Duodenal mucosa (tissue), 2 donors: ENCODE measurements around the gene CARD6.
"Not testable (repeated sequence)": the region's sequence is repeated elsewhere in the genome, so short reads cannot be mapped to it uniquely, and the experiment has no call there.

Experiments used
- H3K27ac ChIP-seq: one replicate; pipeline ENCODE4 v1.7.0; 2013; ENCODE audit warnings: low read depth, low read length
- H3K27me3 ChIP-seq, 2 donors: one replicate each; pipeline ENCODE4 v1.7.0; 2013; ENCODE audit warnings: low read length in 2 of 2, control low read depth in 1 of 2; ENCODE audit not compliant: insufficient read depth in 2 of 2, control insufficient read depth in 1 of 2
- H3K36me3 ChIP-seq, 2 donors: one replicate each; pipeline ENCODE4 v1.7.0; 2013; ENCODE audit warnings: low read length in 2 of 2, control low read depth in 1 of 2; ENCODE audit not compliant: insufficient read depth in 2 of 2, control insufficient read depth in 1 of 2
- H3K4me1 ChIP-seq, 2 donors: one replicate each; pipeline ENCODE4 v1.7.0; 2013; ENCODE audit warnings: low read length in 2 of 2, control low read depth in 1 of 2; ENCODE audit not compliant: insufficient read depth in 2 of 2, control insufficient read depth in 1 of 2
- H3K4me3 ChIP-seq, 2 donors: one replicate each; pipeline ENCODE4 v1.7.0; 2013; ENCODE audit warnings: low read length in 2 of 2, low read depth in 1 of 2
- H3K9ac ChIP-seq, 2 donors: one replicate each; pipeline ENCODE4 v1.7.0; 2013; ENCODE audit warnings: low read length in 2 of 2, low read depth in 1 of 2
- H3K9me3 ChIP-seq, 2 donors: one replicate each; pipeline ENCODE4 v1.7.0; 2013; ENCODE audit warnings: low read length in 2 of 2, control low read depth in 1 of 2; ENCODE audit not compliant: control insufficient read depth in 1 of 2

The CARD6 gene

DNA sequence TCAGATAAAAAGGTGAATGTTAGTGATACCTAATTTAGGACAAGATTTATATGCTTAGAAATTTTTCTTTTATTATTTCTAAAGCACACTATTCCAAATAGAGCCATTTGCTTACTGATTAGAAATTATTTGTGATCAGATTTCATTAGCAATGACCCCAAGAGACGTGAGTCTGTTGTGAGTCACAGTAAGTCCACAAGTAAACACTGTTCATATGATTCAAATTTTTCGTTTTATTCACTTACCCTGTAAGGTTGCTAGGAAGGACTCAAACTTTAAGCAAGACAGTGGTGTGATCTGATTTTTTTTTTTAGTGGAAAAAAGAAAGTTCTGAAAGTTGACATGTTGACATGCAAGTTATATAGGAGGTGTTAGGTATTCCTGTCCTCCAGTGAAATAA is 1.2 kb downstream of the CARD6 start:
- H3K9me3 ChIP-seq: no peaks in the 10 kb centered on the region
- peaks cover 0 to 23% of the 10 kb centered on the region in 2 donors for H3K4me1 ChIP-seq
- no peaks in the 10 kb centered on the region for H3K27me3 ChIP-seq
- no peaks in the 10 kb centered on the region for H3K36me3 ChIP-seq
- H3K4me3 ChIP-seq: peak overlapping the region; percentile 74 to 83
- no peak overlapping the region for H3K27ac ChIP-seq
- peak overlapping the region in 1 of 2 donors; percentile 85 for H3K9ac ChIP-seq

DNA sequence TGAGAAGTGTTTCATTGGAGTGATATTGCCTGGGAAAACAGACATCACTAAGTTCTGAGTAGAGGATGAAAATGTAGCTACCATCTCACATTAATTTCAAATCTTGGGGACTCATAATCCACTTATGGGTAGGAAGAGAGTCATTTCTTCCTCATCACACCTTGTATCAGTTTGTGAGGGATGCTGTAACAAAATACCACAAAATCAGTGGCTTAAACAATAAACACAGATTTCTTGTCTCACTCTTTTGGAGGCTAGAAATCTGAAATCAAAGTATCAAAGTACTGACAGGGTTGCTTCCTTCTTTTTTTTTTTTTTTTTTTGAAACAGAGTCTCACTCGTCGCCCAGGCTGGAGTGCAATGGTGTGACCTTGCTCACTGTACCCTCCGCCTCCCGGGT is 3.4 kb downstream of the CARD6 start:
- H3K27me3 ChIP-seq: no peaks in the 10 kb centered on the region
- H3K4me1 ChIP-seq: peaks cover 0 to 23% of the 10 kb centered on the region in 2 donors
- H3K9ac ChIP-seq: no peak overlapping the region
- H3K9me3 ChIP-seq: no peaks in the 10 kb centered on the region
- H3K36me3 ChIP-seq: no peaks in the 10 kb centered on the region
- no peak overlapping the region for H3K4me3 ChIP-seq
- H3K27ac ChIP-seq: no peak overlapping the region

DNA sequence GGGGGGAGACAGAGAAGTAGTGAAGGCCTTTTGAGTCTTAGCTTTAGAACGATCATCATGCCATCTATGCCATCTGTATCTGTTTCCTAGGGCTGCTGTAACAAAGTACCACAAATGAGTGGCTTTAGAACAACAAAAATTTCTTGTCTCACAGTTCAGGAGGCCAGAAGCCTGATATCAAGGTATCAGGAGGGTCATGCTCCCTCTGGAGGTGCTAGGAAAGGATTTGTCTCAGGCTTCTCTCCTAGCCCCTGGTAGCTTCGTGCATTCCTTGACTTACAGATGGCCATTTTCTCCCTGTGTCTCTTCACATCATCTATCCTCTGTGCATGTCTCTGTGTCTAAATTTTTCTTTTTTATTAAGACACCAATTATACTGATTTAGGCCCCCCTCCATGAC is 5.2 kb downstream of the CARD6 start:
- H3K9me3 ChIP-seq: no peaks in the 10 kb centered on the region
- H3K9ac ChIP-seq: no peak overlapping the region
- no peaks in the 10 kb centered on the region for H3K36me3 ChIP-seq
- H3K4me3 ChIP-seq: no peak overlapping the region
- no peak overlapping the region for H3K27ac ChIP-seq
- H3K4me1 ChIP-seq: peaks cover 0 to 18% of the 10 kb centered on the region in 2 donors
- H3K27me3 ChIP-seq: no peaks in the 10 kb centered on the region

DNA sequence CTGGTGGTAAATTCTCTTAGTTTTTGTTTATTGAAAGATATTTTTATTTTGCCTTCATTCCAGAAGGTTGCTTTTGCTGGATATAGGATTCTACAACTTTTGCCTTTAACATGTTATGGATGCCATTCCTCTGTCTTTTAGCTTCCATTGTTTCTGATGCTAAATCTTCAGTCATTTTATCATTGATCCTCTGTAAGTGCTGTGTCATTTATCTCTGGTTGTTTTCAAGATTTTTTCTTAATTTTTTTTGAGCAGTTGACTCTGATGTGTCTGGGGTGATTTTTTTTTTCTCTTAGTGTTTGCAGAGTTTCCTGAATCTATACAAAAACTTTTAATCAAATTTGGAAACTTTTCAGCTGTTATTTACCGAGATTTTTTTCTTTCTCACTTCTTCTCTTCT is 6.4 kb downstream of the CARD6 start:
- H3K36me3 ChIP-seq: peaks cover 0 to 4% of the 10 kb centered on the region in 2 donors
- H3K9me3 ChIP-seq: no peaks in the 10 kb centered on the region
- H3K4me1 ChIP-seq: peaks cover 0 to 12% of the 10 kb centered on the region in 2 donors
- no peak overlapping the region for H3K27ac ChIP-seq
- no peak overlapping the region for H3K9ac ChIP-seq
- no peaks in the 10 kb centered on the region for H3K27me3 ChIP-seq
- H3K4me3 ChIP-seq: no peak overlapping the region

DNA sequence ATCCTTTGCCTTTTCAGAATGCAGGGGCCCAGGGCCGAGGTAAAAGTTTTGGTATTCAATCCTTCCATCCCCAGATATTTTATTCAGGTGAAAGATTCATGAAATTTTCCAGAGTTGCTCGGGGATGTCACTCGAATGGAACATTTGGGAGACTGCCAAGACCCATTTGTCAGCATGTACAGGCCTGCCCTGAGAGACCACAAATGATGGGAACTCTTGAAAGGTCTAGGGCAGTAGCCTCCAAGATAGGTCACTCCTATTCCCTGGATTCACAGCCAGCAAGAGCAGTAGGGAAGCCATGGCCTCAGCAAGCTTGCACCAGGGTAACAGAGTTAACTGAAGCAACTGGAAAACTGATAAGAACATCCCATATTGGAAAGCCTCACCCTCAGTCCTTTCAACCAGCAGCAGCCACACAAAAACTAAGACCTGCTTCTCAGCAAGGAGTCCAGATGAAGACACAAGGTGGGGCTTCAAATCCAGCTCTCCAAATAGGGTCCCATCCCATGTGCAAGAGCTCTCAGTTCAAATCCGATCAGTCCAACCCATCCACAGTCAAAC is 12.5 kb downstream of the CARD6 start:
- H3K27me3 ChIP-seq: no peaks in the 10 kb centered on the region
- H3K4me1 ChIP-seq: no peaks in the 10 kb centered on the region
- H3K4me3 ChIP-seq: no peak overlapping the region
- H3K9ac ChIP-seq: no peak overlapping the region
- H3K36me3 ChIP-seq: peaks cover 3 to 12% of the 10 kb centered on the region in 2 donors
- H3K9me3 ChIP-seq: no peaks in the 10 kb centered on the region
- H3K27ac ChIP-seq: no peak overlapping the region

DNA sequence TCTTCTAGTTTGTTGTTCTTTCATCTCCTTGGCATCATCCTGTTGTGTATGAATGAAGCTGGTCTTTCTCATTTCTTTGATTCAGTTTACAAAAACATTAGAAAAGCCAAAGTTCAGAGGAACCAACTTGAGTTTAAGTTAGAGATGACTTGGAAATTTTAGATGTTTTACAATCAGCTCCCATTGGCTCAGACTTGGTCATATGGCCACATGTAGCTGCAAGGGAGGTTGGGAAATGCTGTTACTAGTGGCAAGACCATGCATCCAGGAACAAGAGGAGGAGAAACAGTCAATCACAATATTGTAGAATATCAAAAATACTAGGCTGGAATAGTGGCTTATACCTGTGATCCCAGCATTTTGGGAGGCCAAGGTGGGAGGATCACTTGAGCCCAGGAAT is 19.5 kb downstream of the CARD6 start:
- H3K4me3 ChIP-seq: no peak overlapping the region
- no peaks in the 10 kb centered on the region for H3K27me3 ChIP-seq
- H3K27ac ChIP-seq: no peak overlapping the region
- H3K9ac ChIP-seq: no peak overlapping the region
- no peaks in the 10 kb centered on the region for H3K9me3 ChIP-seq
- H3K36me3 ChIP-seq: no peaks in the 10 kb centered on the region
- H3K4me1 ChIP-seq: no peaks in the 10 kb centered on the region

DNA sequence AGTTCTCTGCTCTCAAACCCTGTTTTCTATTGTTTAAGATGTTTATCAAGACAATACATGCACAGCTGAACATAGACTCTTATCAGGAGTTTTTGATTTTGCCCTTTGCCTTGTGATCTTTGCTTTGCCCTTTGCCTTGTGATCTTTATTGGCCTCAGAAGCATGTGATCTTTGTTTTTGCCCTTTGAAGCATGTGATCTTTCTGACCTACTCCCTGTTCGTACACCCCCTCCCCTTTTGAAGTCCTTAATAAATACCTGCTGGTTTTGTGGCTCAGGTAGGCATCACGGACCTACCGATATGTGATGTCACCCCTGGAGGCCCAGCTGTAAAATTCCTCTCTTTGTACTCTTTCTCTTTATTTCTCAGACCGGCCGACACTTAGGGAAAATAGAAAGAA is 23.8 kb downstream of the CARD6 start:
- not testable (repeated sequence) for H3K4me1 ChIP-seq, H3K27ac ChIP-seq, H3K36me3 ChIP-seq, H3K4me3 ChIP-seq, H3K9me3 ChIP-seq, H3K9ac ChIP-seq, H3K27me3 ChIP-seq

DNA sequence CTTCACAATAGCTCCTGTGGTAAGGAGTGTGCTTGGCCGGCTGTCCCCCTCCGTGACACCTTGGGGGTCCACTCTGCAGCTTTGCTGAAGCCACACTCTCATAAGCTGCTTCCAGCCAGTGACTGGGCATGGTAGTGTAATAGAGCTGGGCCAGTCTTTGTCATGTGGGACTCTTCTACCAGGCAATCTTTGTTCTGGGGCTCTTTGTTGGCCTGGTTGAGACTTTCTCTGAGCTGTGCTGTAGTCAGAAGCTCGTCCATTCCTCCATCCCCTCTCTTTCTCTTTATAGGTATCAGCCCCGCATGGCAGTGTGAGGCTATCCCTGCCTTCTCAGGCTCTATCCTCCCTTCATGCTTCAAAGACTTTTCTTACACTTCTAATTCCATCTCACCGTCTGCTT is 25.7 kb downstream of the CARD6 start:
- no peaks in the 10 kb centered on the region for H3K36me3 ChIP-seq
- no peak overlapping the region for H3K9ac ChIP-seq
- H3K9me3 ChIP-seq: no peaks in the 10 kb centered on the region
- H3K4me3 ChIP-seq: no peak overlapping the region
- no peaks in the 10 kb centered on the region for H3K4me1 ChIP-seq
- H3K27ac ChIP-seq: no peak overlapping the region
- no peaks in the 10 kb centered on the region for H3K27me3 ChIP-seq

DNA sequence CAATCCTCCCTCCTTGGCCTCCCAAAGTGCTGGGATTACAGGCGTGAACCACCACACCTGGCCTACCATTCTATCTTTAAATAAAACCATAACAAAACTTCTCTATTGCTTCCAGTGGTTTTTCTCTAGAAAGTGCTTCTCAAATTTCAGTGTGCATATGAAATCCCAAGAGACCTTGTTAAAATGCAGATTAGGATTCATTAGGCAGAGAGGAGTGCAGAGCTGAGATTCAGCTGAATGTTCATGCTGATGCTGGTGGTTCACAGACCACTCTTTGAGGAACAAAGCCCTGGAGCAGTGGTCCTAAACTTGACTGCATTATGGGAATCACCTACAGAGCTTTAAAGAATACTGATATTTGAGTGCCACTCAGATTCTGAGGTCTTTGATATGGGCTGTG is 28.2 kb downstream of the CARD6 start:
- H3K4me3 ChIP-seq: no peak overlapping the region
- no peak overlapping the region for H3K9ac ChIP-seq
- no peaks in the 10 kb centered on the region for H3K9me3 ChIP-seq
- no peaks in the 10 kb centered on the region for H3K27me3 ChIP-seq
- H3K4me1 ChIP-seq: no peaks in the 10 kb centered on the region
- H3K36me3 ChIP-seq: no peaks in the 10 kb centered on the region
- no peak overlapping the region for H3K27ac ChIP-seq

DNA sequence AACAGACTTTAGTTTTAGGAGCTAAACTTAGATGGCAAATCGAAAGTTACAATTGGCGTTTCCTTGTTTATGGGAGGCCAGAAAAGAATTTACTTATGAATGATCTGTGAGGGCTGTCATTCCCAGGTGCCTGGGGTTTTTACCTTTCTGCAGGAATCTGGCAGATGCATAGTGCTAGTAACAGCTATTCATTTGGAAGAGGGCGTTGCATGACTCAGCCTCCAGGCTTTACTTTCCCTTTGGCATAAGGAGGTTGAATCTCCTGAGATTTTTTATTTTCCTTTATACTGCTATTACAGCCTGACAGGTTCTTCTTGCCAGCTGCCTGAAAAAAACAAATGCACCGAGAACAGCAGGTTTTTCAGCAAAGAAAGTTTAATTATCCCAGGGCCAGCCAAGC is 30.0 kb downstream of the CARD6 start:
- no peak overlapping the region for H3K27ac ChIP-seq
- H3K9me3 ChIP-seq: no peaks in the 10 kb centered on the region
- no peak overlapping the region for H3K4me3 ChIP-seq

DNA sequence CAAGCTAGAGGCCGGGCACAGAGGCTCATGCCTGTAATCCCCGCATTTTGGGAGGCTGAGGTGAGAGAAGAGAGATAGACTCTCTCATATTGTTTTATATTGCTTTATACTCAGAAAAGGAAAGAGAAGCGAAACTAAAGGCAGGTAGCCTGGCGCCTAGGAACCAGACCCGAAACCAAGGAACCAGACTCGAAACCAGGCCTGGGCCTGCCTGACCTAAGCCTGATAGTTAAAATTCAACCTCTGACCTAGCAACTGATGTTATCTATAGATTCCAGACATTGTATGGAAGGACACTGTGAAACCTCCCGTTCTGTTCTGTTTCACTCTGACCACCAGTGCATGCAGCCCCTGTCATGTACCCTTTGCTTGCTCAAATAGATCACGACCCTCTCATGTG is 31.1 kb downstream of the CARD6 start:
- not testable (repeated sequence) for H3K4me1 ChIP-seq, H3K9me3 ChIP-seq, H3K9ac ChIP-seq, H3K27ac ChIP-seq, H3K27me3 ChIP-seq, H3K36me3 ChIP-seq, H3K4me3 ChIP-seq

More for the DNA sequence above, 30.0 kb downstream of the CARD6 start:
- no peaks in the 10 kb centered on the region for H3K27me3 ChIP-seq
- no peaks in the 10 kb centered on the region for H3K36me3 ChIP-seq
- H3K4me1 ChIP-seq: no peaks in the 10 kb centered on the region
- H3K9ac ChIP-seq: no peak overlapping the region
